ENCODE measurements around the gene HEXA. TPM values are rescaled to one million over a fixed set of nuclear protein-coding genes. Genes with fewer than 3 reads are reported as not detected.

Gene HEXA
- total RNA-seq, 1 experiment from 2014 or later = 120 TPM

DNA sequence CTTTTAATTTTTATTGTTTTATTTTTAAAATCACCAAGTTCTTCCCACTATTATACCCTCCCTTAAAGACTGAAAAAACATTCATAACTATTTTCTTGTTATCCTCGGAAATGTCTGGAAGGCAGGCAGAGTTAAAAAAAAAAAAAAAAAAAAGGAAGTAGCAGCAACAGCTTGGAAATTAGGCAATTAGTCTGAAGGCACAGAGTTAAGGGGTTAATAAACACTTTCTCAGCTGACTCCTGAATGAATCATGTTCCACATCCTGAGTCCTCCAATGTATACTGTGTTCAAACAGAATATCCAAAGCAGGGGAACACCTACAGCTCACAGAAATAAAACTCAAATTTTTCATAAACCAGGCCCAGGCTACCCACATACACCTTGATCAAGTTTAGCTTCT lies 5.8 kb downstream of the HEXA start:
- Histone ChIP-seq H3K9ac (ENCODE audit: low read length) (no peak overlapping the region), H3K4me3 (ENCODE audit: low read length) (no peak overlapping the region), H3K36me3 (ENCODE audit: insufficient read depth, low read length) (0 out of 2 replicates have a peak, but pooled peaks cover 6% of the 10 kb centered on the region), H4K20me1 (ENCODE audit: insufficient read depth, low read depth, low read length) (no peaks in the 10 kb centered on the region), H3K4me2 (ENCODE audit: low read depth, low read length, poor library complexity, severe bottlenecking) (no peak overlapping the region), H3K9me2 (replicated peaks; ENCODE audit: insufficient read depth, low read length) (no peaks in the 10 kb centered on the region), H3K27me3 (ENCODE audit: low read length) (no peaks in the 10 kb centered on the region), H3K9me3 (ENCODE audit: low read length) (no peaks in the 10 kb centered on the region), H3K4me1 (ENCODE audit: low read length) (peaks cover 21% of the 10 kb centered on the region), H3K79me2 (ENCODE audit: low read length) (peaks cover 95% of the 10 kb centered on the region), H2AFZ (ENCODE audit: low read length) (no peak overlapping the region), H3K27ac (ENCODE audit: low read length) (no peak overlapping the region)
- DNase-seq = no peak

DNA sequence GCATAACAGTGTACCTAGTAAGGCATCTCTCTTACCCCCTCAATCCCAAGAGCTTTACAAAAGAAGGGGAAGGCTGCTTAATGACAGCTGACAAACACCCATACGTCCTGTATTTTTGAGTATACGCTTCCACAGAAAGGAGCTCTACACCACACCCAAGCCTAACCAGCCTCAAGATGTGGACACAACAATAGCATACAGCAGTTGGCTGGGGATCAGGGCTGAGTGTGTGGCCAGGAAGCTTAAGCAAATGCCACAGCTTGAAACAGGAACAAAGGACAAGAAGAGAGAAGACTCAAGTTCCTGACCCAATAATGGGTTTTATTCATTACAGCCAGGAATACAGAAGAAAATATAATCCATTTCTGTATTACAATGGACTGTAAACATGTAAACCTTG lies 6.9 kb downstream of the HEXA start:
- H3K27me3 ChIP-seq (ENCODE audit: low read length) = no peaks in the 10 kb centered on the region
- no peak overlapping the region for H3K9ac ChIP-seq (ENCODE audit: low read length)
- H3K4me1 ChIP-seq (ENCODE audit: low read length) = peaks cover 11% of the 10 kb centered on the region
- no peaks in the 10 kb centered on the region for H3K9me2 ChIP-seq (replicated peaks; ENCODE audit: insufficient read depth, low read length)
- 0 out of 2 replicates have a peak, but pooled peaks cover 4% of the 10 kb centered on the region for H3K36me3 ChIP-seq (ENCODE audit: insufficient read depth, low read length)
- DNase-seq = no peak
- H3K27ac ChIP-seq (ENCODE audit: low read length) = no peak overlapping the region
- no peaks in the 10 kb centered on the region for H4K20me1 ChIP-seq (ENCODE audit: insufficient read depth, low read depth, low read length)
- no peak overlapping the region for H2AFZ ChIP-seq (ENCODE audit: low read length)
- H3K79me2 ChIP-seq (ENCODE audit: low read length) = peaks cover 90% of the 10 kb centered on the region
- H3K4me3 ChIP-seq (ENCODE audit: low read length) = no peak overlapping the region
- H3K9me3 ChIP-seq (ENCODE audit: low read length) = no peaks in the 10 kb centered on the region
- H3K4me2 ChIP-seq (ENCODE audit: low read depth, low read length, poor library complexity, severe bottlenecking) = no peak overlapping the region

DNA sequence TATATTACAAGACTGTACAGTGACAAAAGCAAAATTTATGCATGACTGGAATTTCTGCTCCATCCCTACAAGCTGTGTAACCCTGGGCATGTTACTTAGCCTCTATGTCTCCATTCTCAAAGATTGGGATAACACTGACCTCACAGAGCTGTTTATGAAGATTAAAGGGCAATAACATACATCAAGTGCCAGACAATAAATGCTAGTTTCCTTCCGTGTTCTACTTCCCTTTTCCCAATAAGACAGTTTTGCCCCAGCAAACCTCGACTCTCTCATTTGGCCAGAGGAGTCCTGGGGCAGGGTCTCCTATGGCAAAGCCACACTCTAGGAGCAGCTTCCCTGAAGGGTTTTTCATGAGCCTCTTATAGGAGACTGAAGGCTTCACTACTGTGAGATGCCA lies 7.5 kb downstream of the HEXA start:
- H3K9me3 ChIP-seq (ENCODE audit: low read length) = no peaks in the 10 kb centered on the region
- H3K9ac ChIP-seq (ENCODE audit: low read length) = no peak overlapping the region
- H3K4me1 ChIP-seq (ENCODE audit: low read length) = peaks cover 11% of the 10 kb centered on the region
- H3K27me3 ChIP-seq (ENCODE audit: low read length) = no peaks in the 10 kb centered on the region
- peaks cover 88% of the 10 kb centered on the region for H3K79me2 ChIP-seq (ENCODE audit: low read length)
- no peak overlapping the region for H3K27ac ChIP-seq (ENCODE audit: low read length)
- H3K36me3 ChIP-seq (ENCODE audit: insufficient read depth, low read length) = 0 out of 2 replicates have a peak, but pooled peaks cover 4% of the 10 kb centered on the region
- H3K4me2 ChIP-seq (ENCODE audit: low read depth, low read length, poor library complexity, severe bottlenecking) = no peak overlapping the region
- no peak for DNase-seq
- H3K4me3 ChIP-seq (ENCODE audit: low read length) = no peak overlapping the region
- H2AFZ ChIP-seq (ENCODE audit: low read length) = no peak overlapping the region
- no peaks in the 10 kb centered on the region for H3K9me2 ChIP-seq (replicated peaks; ENCODE audit: insufficient read depth, low read length)
- H4K20me1 ChIP-seq (ENCODE audit: insufficient read depth, low read depth, low read length) = no peaks in the 10 kb centered on the region

DNA sequence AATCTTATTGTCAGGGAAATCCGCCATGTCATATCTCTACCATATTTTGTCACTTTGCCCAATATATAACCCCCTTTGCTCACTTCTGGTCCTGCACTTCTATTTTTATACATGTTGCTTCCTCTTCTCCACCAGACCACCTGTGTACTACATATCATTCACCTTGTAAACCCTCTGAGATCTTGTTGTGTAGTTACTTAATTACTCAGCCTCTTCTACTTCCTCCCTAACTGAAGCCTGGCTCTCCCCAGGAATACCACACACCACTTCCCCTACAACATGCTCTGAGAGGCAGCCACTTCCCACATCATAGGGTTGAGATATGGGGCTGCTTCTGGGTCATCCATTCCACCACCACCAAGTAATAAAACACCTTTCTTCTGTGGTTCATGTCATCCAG lies 10.0 kb downstream of the HEXA start:
- peaks cover 11% of the 10 kb centered on the region for H3K4me1 ChIP-seq (ENCODE audit: low read length)
- no peak overlapping the region for H3K4me2 ChIP-seq (ENCODE audit: low read depth, low read length, poor library complexity, severe bottlenecking)
- no peaks in the 10 kb centered on the region for H3K27me3 ChIP-seq (ENCODE audit: low read length)
- no peaks in the 10 kb centered on the region for H3K9me2 ChIP-seq (replicated peaks; ENCODE audit: insufficient read depth, low read length)
- H3K79me2 ChIP-seq (ENCODE audit: low read length) = peaks cover 89% of the 10 kb centered on the region
- no peaks in the 10 kb centered on the region for H3K9me3 ChIP-seq (ENCODE audit: low read length)
- H3K36me3 ChIP-seq (ENCODE audit: insufficient read depth, low read length) = no peaks in the 10 kb centered on the region
- no peak overlapping the region for H2AFZ ChIP-seq (ENCODE audit: low read length)
- no peak overlapping the region for H3K27ac ChIP-seq (ENCODE audit: low read length)
- H3K4me3 ChIP-seq (ENCODE audit: low read length) = no peak overlapping the region
- H4K20me1 ChIP-seq (ENCODE audit: insufficient read depth, low read depth, low read length) = no peaks in the 10 kb centered on the region
- no peak overlapping the region for H3K9ac ChIP-seq (ENCODE audit: low read length)
- no peak for DNase-seq

DNA sequence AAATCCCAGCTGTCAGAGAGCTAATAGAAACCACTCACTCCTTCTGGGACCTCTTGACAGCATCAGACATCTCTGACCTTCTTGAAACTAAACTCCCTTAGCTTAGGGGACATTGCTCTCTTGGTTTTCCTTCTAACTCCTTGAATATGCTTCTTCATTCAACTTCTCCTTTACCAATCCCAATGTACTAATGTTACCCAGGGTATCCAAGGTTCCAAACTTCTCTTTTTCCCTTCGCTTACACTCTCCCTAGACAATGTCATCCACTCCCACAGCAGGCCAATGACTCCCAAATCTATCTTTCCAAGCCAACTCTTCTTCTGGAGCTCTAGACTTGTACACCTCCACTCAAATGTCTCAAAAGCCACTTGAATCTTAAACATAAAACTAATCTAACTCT lies 14.6 kb downstream of the HEXA start:
- Histone ChIP-seq H3K9me2 (replicated peaks; ENCODE audit: insufficient read depth, low read length) (no peaks in the 10 kb centered on the region), H3K27ac (ENCODE audit: low read length) (no peak overlapping the region), H3K9me3 (ENCODE audit: low read length) (no peaks in the 10 kb centered on the region), H3K9ac (ENCODE audit: low read length) (no peak overlapping the region), H3K79me2 (ENCODE audit: low read length) (peaks cover 76% of the 10 kb centered on the region), H3K27me3 (ENCODE audit: low read length) (no peaks in the 10 kb centered on the region), H3K4me1 (ENCODE audit: low read length) (peaks cover 5% of the 10 kb centered on the region), H3K4me2 (ENCODE audit: low read depth, low read length, poor library complexity, severe bottlenecking) (no peak overlapping the region), H4K20me1 (ENCODE audit: insufficient read depth, low read depth, low read length) (no peaks in the 10 kb centered on the region; the same call in 1 of the 2 replicates), H3K4me3 (ENCODE audit: low read length) (no peak overlapping the region), H2AFZ (ENCODE audit: low read length) (no peak overlapping the region), H3K36me3 (ENCODE audit: insufficient read depth, low read length) (no peaks in the 10 kb centered on the region)
- DNase-seq = no peak

DNA sequence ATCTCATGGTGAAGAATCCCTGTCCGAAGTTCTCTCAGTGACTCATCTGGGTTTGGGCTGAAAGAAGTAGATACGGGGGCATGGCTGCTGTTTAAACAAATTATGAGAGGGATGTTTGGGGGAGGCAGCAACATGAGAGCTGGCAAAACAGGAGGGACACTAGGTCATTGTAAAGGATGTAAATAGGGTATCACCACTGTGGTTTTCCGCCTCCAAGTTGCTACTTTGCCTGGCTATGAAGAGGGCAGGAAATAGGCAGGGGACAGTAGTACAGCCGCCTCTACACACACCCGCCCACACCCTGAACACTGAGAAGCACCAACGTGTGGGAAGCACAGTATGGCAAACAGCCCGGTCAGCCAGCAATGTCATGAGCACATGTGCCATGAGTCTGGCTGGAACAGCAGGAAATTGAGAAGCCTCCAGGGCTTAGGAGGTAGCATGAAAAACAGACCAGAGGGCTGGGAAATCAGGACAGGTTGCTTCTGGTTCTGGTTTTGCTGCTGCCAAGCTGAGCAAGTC lies 17.1 kb downstream of the HEXA start:
- H2AFZ ChIP-seq (ENCODE audit: low read length) = no peak overlapping the region
- H3K4me2 ChIP-seq (ENCODE audit: low read depth, low read length, poor library complexity, severe bottlenecking) = no peak overlapping the region
- no peak for DNase-seq
- H4K20me1 ChIP-seq (ENCODE audit: insufficient read depth, low read depth, low read length) = no peaks in the 10 kb centered on the region; the same call in 1 of the 2 replicates
- H3K27ac ChIP-seq (ENCODE audit: low read length) = no peak overlapping the region
- no peaks in the 10 kb centered on the region for H3K9me2 ChIP-seq (replicated peaks; ENCODE audit: insufficient read depth, low read length)
- no peak overlapping the region for H3K9ac ChIP-seq (ENCODE audit: low read length)
- no peaks in the 10 kb centered on the region for H3K9me3 ChIP-seq (ENCODE audit: low read length)
- H3K4me1 ChIP-seq (ENCODE audit: low read length) = no peaks in the 10 kb centered on the region
- peaks cover 61% of the 10 kb centered on the region for H3K79me2 ChIP-seq (ENCODE audit: low read length)
- H3K4me3 ChIP-seq (ENCODE audit: low read length) = no peak overlapping the region
- no peaks in the 10 kb centered on the region for H3K27me3 ChIP-seq (ENCODE audit: low read length)
- no peaks in the 10 kb centered on the region for H3K36me3 ChIP-seq (ENCODE audit: insufficient read depth, low read length)

DNA sequence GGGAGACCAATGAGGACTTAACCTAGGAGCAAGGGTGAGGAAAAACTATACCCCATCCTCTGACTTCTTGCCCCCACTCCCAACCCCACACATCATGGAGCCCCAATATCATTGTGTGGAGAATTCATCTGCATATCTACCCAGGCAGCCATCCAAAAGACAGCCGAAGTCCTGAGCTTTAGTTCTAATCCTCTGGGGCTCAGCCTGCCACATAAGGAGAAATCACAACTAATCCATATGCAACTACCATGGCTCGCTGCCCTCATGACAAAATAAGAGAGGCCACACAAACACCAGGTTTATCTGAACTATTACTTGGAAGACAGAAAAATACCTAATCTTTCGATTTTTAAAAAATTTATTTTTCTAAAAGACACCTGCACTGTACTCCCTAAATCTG lies 17.7 kb downstream of the HEXA start:
- Histone ChIP-seq H3K27me3 (ENCODE audit: low read length) (no peaks in the 10 kb centered on the region), H3K4me1 (ENCODE audit: low read length) (no peaks in the 10 kb centered on the region), H3K9me2 (replicated peaks; ENCODE audit: insufficient read depth, low read length) (no peaks in the 10 kb centered on the region), H2AFZ (ENCODE audit: low read length) (no peak overlapping the region), H3K9ac (ENCODE audit: low read length) (no peak overlapping the region), H3K4me3 (ENCODE audit: low read length) (no peak overlapping the region), H3K9me3 (ENCODE audit: low read length) (no peaks in the 10 kb centered on the region), H3K27ac (ENCODE audit: low read length) (no peak overlapping the region), H3K36me3 (ENCODE audit: insufficient read depth, low read length) (no peaks in the 10 kb centered on the region), H3K4me2 (ENCODE audit: low read depth, low read length, poor library complexity, severe bottlenecking) (no peak overlapping the region), H3K79me2 (ENCODE audit: low read length) (peaks cover 56% of the 10 kb centered on the region), H4K20me1 (ENCODE audit: insufficient read depth, low read depth, low read length) (no peaks in the 10 kb centered on the region; the same call in 1 of the 2 replicates)
- no peak for DNase-seq

DNA sequence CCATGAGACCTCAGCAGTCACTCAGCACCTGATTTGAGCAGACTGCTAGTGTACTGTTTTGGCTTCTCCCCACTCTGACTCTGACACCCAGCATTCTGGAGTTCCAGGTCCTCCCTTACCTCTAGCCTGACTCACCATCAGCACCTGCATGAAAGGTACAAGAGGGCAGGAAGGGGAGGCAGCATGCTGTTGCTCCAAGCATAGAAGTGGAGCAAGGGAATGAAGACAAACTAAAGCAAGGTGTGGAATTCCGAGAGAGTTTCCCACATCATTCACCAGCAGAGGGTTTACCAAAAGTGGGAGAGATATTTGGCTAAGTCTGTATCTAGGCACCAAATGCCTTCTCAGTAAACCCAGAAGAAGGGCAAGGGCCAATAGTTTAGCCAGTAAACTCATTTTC lies 21.3 kb downstream of the HEXA start:
- Histone ChIP-seq H3K9me2 (replicated peaks; ENCODE audit: insufficient read depth, low read length) (no peaks in the 10 kb centered on the region), H3K9me3 (ENCODE audit: low read length) (no peaks in the 10 kb centered on the region), H3K36me3 (ENCODE audit: insufficient read depth, low read length) (peaks cover 9% of the 10 kb centered on the region; the same call in 1 of the 2 replicates), H2AFZ (ENCODE audit: low read length) (no peak overlapping the region), H3K4me1 (ENCODE audit: low read length) (no peaks in the 10 kb centered on the region), H3K79me2 (ENCODE audit: low read length) (peaks cover 20% of the 10 kb centered on the region), H4K20me1 (ENCODE audit: insufficient read depth, low read depth, low read length) (no peaks in the 10 kb centered on the region; the same call in 1 of the 2 replicates), H3K9ac (ENCODE audit: low read length) (no peak overlapping the region), H3K27ac (ENCODE audit: low read length) (no peak overlapping the region), H3K27me3 (ENCODE audit: low read length) (no peaks in the 10 kb centered on the region), H3K4me2 (ENCODE audit: low read depth, low read length, poor library complexity, severe bottlenecking) (no peak overlapping the region), H3K4me3 (ENCODE audit: low read length) (no peak overlapping the region)
- DNase-seq = no peak

All from Karpas-422 (cell line).